HCT116 (cell line): ENCODE data around the gene ADAMTS9. TPM values are rescaled to one million over a fixed set of nuclear protein-coding genes. Genes with fewer than 3 reads are reported as not detected.
A peak's percentile ranks its signal among the peaks of the same experiment; 100 is the strongest.

ENCODE experiments used
- ATAC-seq: fragments of 200-7000 bp; cut with Tn5 transposase; 2 replicates; pipeline ENCODE4 v1.9.1; 2020; ENCODE audit warnings: mild to moderate bottlenecking, moderate library complexity
- BruUV-seq: library from RNA; stranded (reverse); fragments of 400-500 nt; replicated peaks from 2 replicates; lab custom pipeline; 2021; lab: Mats Ljungman, UMichigan
- CTCF ChIA-PET: fragments of 300-600 bp; sonication (Branson Sonifier 250); formaldehyde crosslinking; loops from one replicate; lab custom pipeline; 2021; ENCODE audit warnings: antibody characterized with exemption; lab: Charles Lee
- POLR2A ChIA-PET: fragments of 300-600, 350-600 bp; sonication (Branson Sonifier 250); formaldehyde crosslinking; loops from one replicate; lab custom pipeline; 2021; ENCODE audit warnings: antibody characterized with exemption; lab: Charles Lee
- RAD21 ChIA-PET, 2 experiments: fragments of 300-600 bp; sonication (Branson Sonifier 250); formaldehyde crosslinking; loops; one replicate each; lab custom pipeline; 2023; ENCODE audit warnings: low total read pairs in 2 of 2; ENCODE audit not compliant: uncharacterized antibody in 2 of 2, unreplicated experiment in 2 of 2, low non-redundant PET in 1 of 2; lab: Charles Lee
- DNase-seq: peaks from one replicate; pipeline ENCODE4 v3.0.0-alpha.2; 2010; ENCODE audit warnings: low read depth, low spot score
- H2AFZ ChIP-seq: fragments of 200-600 bp; shearing (Covaris generic), sonication (generic); 2 replicates; pipeline ENCODE4 v1.6.1; 2017; ENCODE audit warnings: low read depth, mixed run types, mixed read lengths, antibody characterized with exemption, low read length; ENCODE audit not compliant: poor library complexity, severe bottlenecking
- H3K27ac ChIP-seq: 2 replicates; pipeline ENCODE4 v1.5.1; 2012; ENCODE audit warnings: low read depth, low read length
- H3K27me3 ChIP-seq: fragments of 200-600 bp; sonication (generic); 2 replicates; pipeline ENCODE4 v1.6.1; 2016; ENCODE audit warnings: mixed run types, low read length, mixed read lengths; ENCODE audit not compliant: insufficient read depth
- H3K36me3 ChIP-seq, 2 experiments: fragments of 200-500 bp in 1 of 2; fragments of 200-600 bp in 1 of 2; sonication (Bioruptor generic) in 1 of 2; sonication (generic) in 1 of 2; 2 replicates each; pipeline versions ENCODE4 v1.5.1 to v1.6.1; 2014 to 2016; ENCODE audit warnings: low read length in 2 of 2, inconsistent platforms in 1 of 2, mixed read lengths in 1 of 2, mixed run types in 1 of 2; ENCODE audit not compliant: insufficient read depth in 2 of 2, control insufficient read depth in 1 of 2
- H3K4me1 ChIP-seq, 2 experiments: fragments of 200-600 bp in 1 of 2; sonication (generic) in 1 of 2; 2 replicates each; pipeline versions ENCODE4 v1.5.1 to v1.6.1; 2012 to 2017; ENCODE audit warnings: low read length in 2 of 2, inconsistent platforms in 1 of 2, mild to moderate bottlenecking in 1 of 2, mixed read lengths in 1 of 2, mixed run types in 1 of 2, moderate library complexity in 1 of 2; ENCODE audit not compliant: insufficient read depth in 2 of 2, control insufficient read depth in 1 of 2
- H3K4me2 ChIP-seq: fragments of 200-600 bp; sonication (generic); 2 replicates; pipeline ENCODE4 v1.6.1; 2017; ENCODE audit warnings: mixed run types, low read length, mixed read lengths
- H3K4me3 ChIP-seq, 2 experiments: fragments of 200-600 bp in 1 of 2; sonication (generic) in 1 of 2; replicated peaks in 1 of 2; 2 replicates each; pipeline ENCODE4 v1.5.1; 2011 to 2016; ENCODE audit warnings: low read length in 2 of 2, control low read depth in 1 of 2, low read depth in 1 of 2, mild to moderate bottlenecking in 1 of 2, mixed read lengths in 1 of 2, mixed run types in 1 of 2
- H3K79me2 ChIP-seq: fragments of 200-600 bp; sonication (generic); 2 replicates; pipeline ENCODE4 v1.6.1; 2017; ENCODE audit warnings: mild to moderate bottlenecking, mixed run types, low read length, moderate library complexity, mixed read lengths; ENCODE audit not compliant: insufficient read depth
- H3K9ac ChIP-seq: fragments of 200-600 bp; sonication (generic); 2 replicates; pipeline ENCODE4 v1.6.1; 2016; ENCODE audit warnings: low read length, mixed read lengths
- H3K9me2 ChIP-seq: fragments of 200-600 bp; sonication (generic), shearing (Covaris generic); 2 replicates; pipeline ENCODE4 v1.6.1; 2017; ENCODE audit warnings: mixed run types, mild to moderate bottlenecking, moderate library complexity; ENCODE audit not compliant: insufficient read depth
- H3K9me3 ChIP-seq, 2 experiments: fragments of 200-500 bp in 1 of 2; fragments of 200-600 bp in 1 of 2; sonication (Bioruptor generic) in 1 of 2; sonication (generic) in 1 of 2; 2 replicates each; pipeline ENCODE4 v1.6.1; 2014 to 2017; ENCODE audit warnings: low read length in 2 of 2, mixed read lengths in 2 of 2, inconsistent platforms in 1 of 2, low read depth in 1 of 2, mild to moderate bottlenecking in 1 of 2, mixed run types in 1 of 2, moderate library complexity in 1 of 2; ENCODE audit not compliant: control insufficient read depth in 1 of 2, insufficient read depth in 1 of 2
- H4K20me1 ChIP-seq: fragments of 200-600 bp; sonication (generic), shearing (Covaris generic); 2 replicates; pipeline ENCODE4 v1.6.1; 2017; ENCODE audit warnings: mixed run types, mild to moderate bottlenecking, moderate library complexity; ENCODE audit not compliant: insufficient read depth
- CTCF ChIP-seq, 3 experiments: fragments of 200-600 bp in 1 of 3; sonication (generic) in 1 of 3; IDR thresholded peaks in 2 of 3; conservative IDR thresholded peaks in 1 of 3; 2 replicates each; pipeline ENCODE4 v1.5.1; 2012 to 2017; ENCODE audit warnings: low read depth in 2 of 3, low read length in 2 of 3, antibody characterized with exemption in 1 of 3, borderline replicate concordance in 1 of 3, control low read depth in 1 of 3, mild to moderate bottlenecking in 1 of 3, mixed read lengths in 1 of 3, mixed run types in 1 of 3, moderate library complexity in 1 of 3; ENCODE audit not compliant: insufficient read depth in 1 of 3
- EGR1 ChIP-seq: IDR thresholded peaks from 2 replicates; pipeline ENCODE4 v1.6.1; 2012; ENCODE audit warnings: low read depth
- ELF1 ChIP-seq: IDR thresholded peaks from 2 replicates; pipeline ENCODE4 v1.6.1; 2012; ENCODE audit warnings: low read depth, borderline replicate concordance
- JUND ChIP-seq: IDR thresholded peaks from 2 replicates; pipeline ENCODE4 v1.6.1; 2012
- POLR2AphosphoS5 ChIP-seq: IDR thresholded peaks from 2 replicates; pipeline ENCODE4 v1.6.1; 2011; ENCODE audit warnings: mild to moderate bottlenecking, low read depth, low read length, moderate library complexity
- RAD21 ChIP-seq: IDR thresholded peaks from 2 replicates; pipeline ENCODE4 v1.6.1; 2012; ENCODE audit warnings: low read depth, mild to moderate bottlenecking
- SP1 ChIP-seq: IDR thresholded peaks from 2 replicates; pipeline ENCODE4 v1.6.1; 2012; ENCODE audit warnings: low read depth
- intact Hi-C: fragments of 100-400 bp; cut with micrococcal nuclease; formaldehyde crosslinking; loops from 2 replicates; pipeline ENCODE4 v1.10.0; 2022
- total RNA-seq: library from RNA; stranded (reverse); gene quantifications from one replicate; pipeline ENCODE4 v1.2.1, GENCODE V29; 2021; ENCODE audit not compliant: unreplicated experiment
- TF ChIP-seq, protein P1 (sequence below): IDR thresholded peaks from 2 replicates; pipeline ENCODE4 v1.6.1; 2011; ENCODE audit warnings: mild to moderate bottlenecking, low read length, moderate library complexity; ENCODE audit not compliant: insufficient replicate concordance; ENCODE audit errors: extremely low read depth

The ADAMTS9 gene
- total RNA-seq, 1 experiment from 2014 or later, result 0.05 TPM

DNA sequence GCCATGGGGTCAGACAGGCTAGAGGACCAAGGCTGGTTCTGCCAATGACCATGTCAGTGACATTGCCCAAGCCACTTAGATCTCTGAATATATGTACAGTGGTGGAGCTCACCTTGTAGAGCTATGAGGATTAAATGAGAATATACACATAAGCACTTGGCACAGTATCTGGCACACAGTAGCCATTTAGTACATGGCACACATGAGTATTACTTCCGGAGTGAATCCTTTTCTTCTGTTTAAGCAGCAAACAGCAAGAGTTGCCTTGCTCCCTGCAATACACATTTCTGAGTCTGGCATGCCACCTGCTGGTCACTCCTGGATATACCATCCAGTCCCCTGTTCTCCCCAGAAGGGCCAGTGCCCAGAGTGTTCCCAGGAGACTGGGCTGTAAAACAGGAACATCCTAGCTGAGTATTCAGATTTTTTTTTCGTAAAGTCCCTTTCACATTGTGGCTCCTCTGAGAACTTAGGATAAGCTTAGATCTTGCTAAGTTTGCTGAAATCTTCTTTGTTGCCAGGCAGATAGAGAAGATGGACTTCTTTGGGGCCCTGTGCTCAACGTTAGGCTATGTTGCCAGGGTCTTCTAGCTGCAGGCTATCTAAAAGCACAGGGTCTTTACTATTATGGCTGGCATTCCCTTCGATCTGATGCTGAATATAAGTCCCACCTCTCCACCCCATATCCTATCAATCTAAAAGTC lies 203.4 kb downstream of the ADAMTS9 start:
- Histone ChIP-seq H3K9me3 (no peaks in the 10 kb centered on the region), H3K9ac (no peak overlapping the region), H2AFZ (no peak overlapping the region), H3K9me2 (no peaks in the 10 kb centered on the region), H3K27me3 (0 out of 2 replicates have a peak, but pooled peaks cover 4% of the 10 kb centered on the region), H3K27ac (no peak overlapping the region), H3K79me2 (no peaks in the 10 kb centered on the region), H3K36me3 (no peaks in the 10 kb centered on the region), H3K4me2 (no peak overlapping the region), H3K4me3 (no peak overlapping the region), H3K4me1 (no peaks in the 10 kb centered on the region), H4K20me1 (no peaks in the 10 kb centered on the region)
- ATAC-seq (peak; percentile 99), DNase-seq (peak; percentile 54)
- no TSS peak for BruUV-seq
- POLR2A ChIA-PET, result no interaction called here
- intact Hi-C loops, result loop anchor here (1.0 to 10.0 kb wide), 3 partner anchors 220 to 1135 kb away; no protein-coding TSS in a partner anchor
- TF ChIP-seq JUND (no peak), RAD21 (peak; percentile 87), CTCF (IDR thresholded peaks at IDR 0.05 in 2 of 3, conservative IDR thresholded peaks at IDR 0.05 in 1 of 3; ENCODE audit: borderline replicate concordance in 1 of 3, insufficient read depth in 1 of 3, low read depth in 2 of 3, low read length in 2 of 3) (peak; percentile 71 to 79 (median 74))
- CTCF ChIA-PET, result interaction anchor here (1.0 to 2.9 kb wide), 5 partner anchors 9 to 461 kb away, joined by 3 to 14 read pairs (median 4); partner anchors contain the start of gene PSMD6
- RAD21 ChIA-PET, result interaction anchor here (0.7 to 1.4 kb wide), 2 partner anchors 34 to 454 kb away, joined by 4 to 6 read pairs; no protein-coding TSS in a partner anchor

GRCh38 chr3:64483467-64483866 lies 204.3 kb downstream of the ADAMTS9 start:
- H3K4me3 ChIP-seq, result no peak overlapping the region
- ATAC-seq, result no peak
- no peak for DNase-seq
- ChIA-PET RAD21 (no interaction called here), CTCF (interaction anchor here (1.0 to 2.9 kb wide), 4 partner anchors 8 to 460 kb away, joined by 4 to 14 read pairs (median 6); partner anchors contain the start of gene PSMD6), POLR2A (no interaction called here)
- H3K27ac ChIP-seq, result no peak overlapping the region
- no peaks in the 10 kb centered on the region for H3K9me2 ChIP-seq
- H3K79me2 ChIP-seq, result no peaks in the 10 kb centered on the region
- no peaks in the 10 kb centered on the region for H3K36me3 ChIP-seq
- H3K9me3 ChIP-seq, result no peaks in the 10 kb centered on the region
- intact Hi-C loops, result loop anchor here (10.0 kb wide), 1 partner anchor 219 kb away; no protein-coding TSS in a partner anchor
- no peaks in the 10 kb centered on the region for H3K4me1 ChIP-seq
- no peaks in the 10 kb centered on the region for H3K27me3 ChIP-seq
- no TSS peak for BruUV-seq
- H3K4me2 ChIP-seq, result no peak overlapping the region
- H2AFZ ChIP-seq, result no peak overlapping the region
- no peaks in the 10 kb centered on the region for H4K20me1 ChIP-seq
- TF ChIP-seq POLR2AphosphoS5 (no peak), EGR1 (no peak), ELF1 (no peak), SP1 (no peak)
- TF ChIP-seq, protein P1, sequence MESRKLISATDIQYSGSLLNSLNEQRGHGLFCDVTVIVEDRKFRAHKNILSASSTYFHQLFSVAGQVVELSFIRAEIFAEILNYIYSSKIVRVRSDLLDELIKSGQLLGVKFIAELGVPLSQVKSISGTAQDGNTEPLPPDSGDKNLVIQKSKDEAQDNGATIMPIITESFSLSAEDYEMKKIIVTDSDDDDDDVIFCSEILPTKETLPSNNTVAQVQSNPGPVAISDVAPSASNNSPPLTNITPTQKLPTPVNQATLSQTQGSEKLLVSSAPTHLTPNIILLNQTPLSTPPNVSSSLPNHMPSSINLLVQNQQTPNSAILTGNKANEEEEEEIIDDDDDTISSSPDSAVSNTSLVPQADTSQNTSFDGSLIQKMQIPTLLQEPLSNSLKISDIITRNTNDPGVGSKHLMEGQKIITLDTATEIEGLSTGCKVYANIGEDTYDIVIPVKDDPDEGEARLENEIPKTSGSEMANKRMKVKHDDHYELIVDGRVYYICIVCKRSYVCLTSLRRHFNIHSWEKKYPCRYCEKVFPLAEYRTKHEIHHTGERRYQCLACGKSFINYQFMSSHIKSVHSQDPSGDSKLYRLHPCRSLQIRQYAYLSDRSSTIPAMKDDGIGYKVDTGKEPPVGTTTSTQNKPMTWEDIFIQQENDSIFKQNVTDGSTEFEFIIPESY, result no peak
- no peak overlapping the region for H3K9ac ChIP-seq
